Esophagus squamous epithelium (tissue), 5 donors: ENCODE data around the gene MAP4K4. TPM values are rescaled to one million over a fixed set of nuclear protein-coding genes. Genes with fewer than 3 reads are reported as not detected.
A peak's percentile ranks its signal among the peaks of the same experiment; 100 is the strongest.

Source experiments
- DNase-seq: peaks from one replicate; lab custom pipeline; 2025; lab: John Stamatoyannopoulos, UW
- H3K27ac ChIP-seq, 4 donors: fragments of 200-600 bp; sonication (generic); one replicate each; pipeline ENCODE4 v1.5.1; 2016 to 2019; ENCODE audit warnings: mild to moderate bottlenecking in 1 of 4
- H3K27me3 ChIP-seq, 4 donors: fragments of 200-600 bp; sonication (generic); 1 replicate in 3 of 4; 2 replicates in 1 of 4; pipeline versions ENCODE4 v1.5.1 to v1.6.0; 2017 to 2021; ENCODE audit warnings: antibody characterized with exemption in 1 of 4
- H3K36me3 ChIP-seq, 3 donors: fragments of 200-600 bp; sonication (generic); one replicate each; pipeline ENCODE4 v1.5.1; 2016 to 2019
- H3K4me1 ChIP-seq, 3 donors: fragments of 200-600 bp; sonication (generic); one replicate each; pipeline ENCODE4 v1.5.1; 2017 to 2019
- H3K4me3 ChIP-seq, 4 donors: fragments of 200-600 bp; sonication (generic); 1 replicate in 3 of 4; 2 replicates in 1 of 4; pipeline ENCODE4 v1.5.1; 2016 to 2019; ENCODE audit warnings: mild to moderate bottlenecking in 2 of 4, moderate library complexity in 1 of 4
- H3K9me3 ChIP-seq, 3 donors: fragments of 200-600 bp; sonication (generic); one replicate each; pipeline ENCODE4 v1.5.1; 2016 to 2019
- CTCF ChIP-seq, 6 experiments: fragments of 450-650 bp in 4 of 6; fragments of 200-600 bp in 2 of 6; sonication (generic) in 2 of 6; IDR thresholded peaks; one replicate each; pipeline ENCODE4 v1.5.1; 2016 to 2019; ENCODE audit warnings: antibody characterized with exemption in 6 of 6, mild to moderate bottlenecking in 4 of 6, moderate library complexity in 4 of 6
- POLR2A ChIP-seq, 4 donors: fragments of 450-650 bp; IDR thresholded peaks; one replicate each; pipeline ENCODE4 v1.6.1; 2017; ENCODE audit warnings: antibody characterized with exemption in 4 of 4, mild to moderate bottlenecking in 4 of 4, moderate library complexity in 3 of 4
- WGBS, 2 donors: methylation state at CpG; one replicate each; pipeline ENCODE4 v1.1.5; 2018; 5-methylcytosine and 5-hydroxymethylcytosine counted together
- intact Hi-C: fragments of 100-400 bp; cut with DNase I; formaldehyde crosslinking; loops from one replicate; pipeline ENCODE4 v1.15.0; 2022
- total RNA-seq, 4 donors: library from RNA; depleted of rRNA; stranded (reverse); fragments of >200 nt; gene quantifications; one replicate each; pipeline ENCODE4 v1.1.0, GENCODE V29; 2016
- donor health status: DM: yes; HTN: yes; CAD: no.

The MAP4K4 gene
- total RNA-seq, 4 donors from 2014 or later = 46.0 to 121 (median 53.9) TPM

GRCh38 chr2:101820519-101820918 is 123.0 kb downstream of the MAP4K4 start:
- intact Hi-C loops = no loop called here
- no peak for DNase-seq
- 23 to 48% methylated on average over 4 of the region's 4 CpGs for WGBS, 2 donors
- Histone ChIP-seq H3K4me3 (no peak overlapping the region), H3K27me3 (no peaks in the 10 kb centered on the region), H3K4me1 (peaks cover 0 to 64% (median 32%) of the 10 kb centered on the region in 3 donors), H3K9me3 (no peaks in the 10 kb centered on the region), H3K36me3 (peaks cover 0 to 6% (median 0%) of the 10 kb centered on the region in 3 donors), H3K27ac (peak overlapping the region in 1 of 4 donors; percentile 10)
- TF ChIP-seq CTCF (IDR thresholded peaks at IDR 0.05) = no peak
- no peak for TF ChIP-seq POLR2A (IDR thresholded peaks at IDR 0.05)

GRCh38 chr2:101821059-101821805 is 123.7 kb downstream of the MAP4K4 start:
- WGBS, 2 donors = 88% methylated on average over 3 of the region's 3 CpGs
- DNase-seq = no peak
- peak overlapping the region in 1 of 4 donors; percentile 10 for H3K27ac ChIP-seq
- no peak overlapping the region for H3K4me3 ChIP-seq
- H3K36me3 ChIP-seq = peaks cover 0 to 11% (median 0%) of the 10 kb centered on the region in 3 donors
- no peak for TF ChIP-seq POLR2A (IDR thresholded peaks at IDR 0.05)
- H3K4me1 ChIP-seq = peaks cover 0 to 58% (median 32%) of the 10 kb centered on the region in 3 donors
- no peaks in the 10 kb centered on the region for H3K27me3 ChIP-seq
- intact Hi-C loops = no loop called here
- no peaks in the 10 kb centered on the region for H3K9me3 ChIP-seq

- H3K9me3 ChIP-seq = no peaks in the 10 kb centered on the region
- H3K36me3 ChIP-seq = peaks cover 0 to 18% (median 0%) of the 10 kb centered on the region in 3 donors
- peaks cover 0 to 60% (median 28%) of the 10 kb centered on the region in 3 donors for H3K4me1 ChIP-seq
- intact Hi-C loops = no loop called here
- no peak overlapping the region for H3K4me3 ChIP-seq
- no peak for TF ChIP-seq POLR2A (IDR thresholded peaks at IDR 0.05)
- no peak for TF ChIP-seq CTCF (IDR thresholded peaks at IDR 0.05)
- H3K27me3 ChIP-seq = no peaks in the 10 kb centered on the region
- H3K27ac ChIP-seq = no peak overlapping the region
- no peak for DNase-seq
- 81 to 85% methylated on average over 6 of the region's 6 CpGs for WGBS, 2 donors
Observed at GRCh38 chr2:101821828-101822458, 124.4 kb downstream of the MAP4K4 start.

- TF ChIP-seq POLR2A (IDR thresholded peaks at IDR 0.05) = no peak
- peak; percentile 42 to 70 (median 62) for TF ChIP-seq CTCF (IDR thresholded peaks at IDR 0.05)
- intact Hi-C loops = no loop called here
- 32 to 38% methylated on average over 13 to 14 of the region's 14 CpGs for WGBS, 2 donors
- H3K27me3 ChIP-seq = no peaks in the 10 kb centered on the region
- no peaks in the 10 kb centered on the region for H3K9me3 ChIP-seq
- DNase-seq = peak; percentile 4
- H3K4me3 ChIP-seq = no peak overlapping the region
- peaks cover 0 to 62% (median 35%) of the 10 kb centered on the region in 3 donors for H3K4me1 ChIP-seq
- H3K27ac ChIP-seq = no peak overlapping the region
- H3K36me3 ChIP-seq = peaks cover 0 to 24% (median 0%) of the 10 kb centered on the region in 3 donors
Observed at GRCh38 chr2:101823347-101823791, 125.9 kb downstream of the MAP4K4 start.

- H3K36me3 ChIP-seq = peaks cover 0 to 26% (median 0%) of the 10 kb centered on the region in 3 donors
- no peaks in the 10 kb centered on the region for H3K9me3 ChIP-seq
- no peaks in the 10 kb centered on the region for H3K27me3 ChIP-seq
- no peak for TF ChIP-seq POLR2A (IDR thresholded peaks at IDR 0.05)
- TF ChIP-seq CTCF (IDR thresholded peaks at IDR 0.05) = no peak
- 48 to 69% methylated on average over 4 of the region's 4 CpGs for WGBS, 2 donors
- H3K27ac ChIP-seq = no peak overlapping the region
- peaks cover 0 to 62% (median 35%) of the 10 kb centered on the region in 3 donors for H3K4me1 ChIP-seq
- no peak for DNase-seq
- intact Hi-C loops = no loop called here
- no peak overlapping the region for H3K4me3 ChIP-seq
Observed at GRCh38 chr2:101823859-101824258, 126.4 kb downstream of the MAP4K4 start.
